Right lobe of liver (tissue), 4 donors: ENCODE measurements around the gene CACNA1E.

Experiments
- POLR2A ChIP-seq: fragments of 450-650 bp; IDR thresholded peaks from one replicate; pipeline ENCODE4 v1.6.1; 2017; ENCODE audit warnings: antibody characterized with exemption, mild to moderate bottlenecking
- TF ChIP-seq, protein P1 (sequence below), 4 donors: fragments of 200-600 bp in 3 of 4; fragments of 450-650 bp in 1 of 4; IDR thresholded peaks; one replicate each; pipeline versions ENCODE4 v1.5.1 to v1.8.0; 2016 to 2022; ENCODE audit warnings: antibody characterized with exemption in 4 of 4, mild to moderate bottlenecking in 2 of 4
- donor health status: DM: no; HTN: no; CAD: no.
- donor health status: DM: no; HTN: no; CAD: no.
- donor health status: DM: no; HTN: yes; CAD: no.

DNA sequence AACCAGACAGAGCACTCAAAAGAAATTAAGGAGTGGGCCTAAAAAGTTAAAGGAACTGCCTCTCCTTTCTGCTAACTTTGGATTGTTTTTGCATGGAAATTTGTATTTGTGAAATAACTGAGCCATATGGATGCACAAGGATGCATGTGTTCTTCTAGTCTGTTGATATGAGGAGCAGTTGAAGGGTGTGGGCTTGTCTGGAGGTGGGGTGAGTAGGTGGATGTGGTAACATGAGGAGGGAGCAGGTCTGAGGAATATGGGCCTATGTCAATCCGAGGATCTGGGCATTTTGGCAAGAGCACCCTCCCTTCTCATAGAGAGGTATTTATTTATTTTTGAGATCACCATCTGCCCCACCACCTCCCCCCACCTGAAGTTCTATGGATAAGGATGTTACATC is 13.4 kb downstream of the CACNA1E start:
- TF ChIP-seq, protein P1, sequence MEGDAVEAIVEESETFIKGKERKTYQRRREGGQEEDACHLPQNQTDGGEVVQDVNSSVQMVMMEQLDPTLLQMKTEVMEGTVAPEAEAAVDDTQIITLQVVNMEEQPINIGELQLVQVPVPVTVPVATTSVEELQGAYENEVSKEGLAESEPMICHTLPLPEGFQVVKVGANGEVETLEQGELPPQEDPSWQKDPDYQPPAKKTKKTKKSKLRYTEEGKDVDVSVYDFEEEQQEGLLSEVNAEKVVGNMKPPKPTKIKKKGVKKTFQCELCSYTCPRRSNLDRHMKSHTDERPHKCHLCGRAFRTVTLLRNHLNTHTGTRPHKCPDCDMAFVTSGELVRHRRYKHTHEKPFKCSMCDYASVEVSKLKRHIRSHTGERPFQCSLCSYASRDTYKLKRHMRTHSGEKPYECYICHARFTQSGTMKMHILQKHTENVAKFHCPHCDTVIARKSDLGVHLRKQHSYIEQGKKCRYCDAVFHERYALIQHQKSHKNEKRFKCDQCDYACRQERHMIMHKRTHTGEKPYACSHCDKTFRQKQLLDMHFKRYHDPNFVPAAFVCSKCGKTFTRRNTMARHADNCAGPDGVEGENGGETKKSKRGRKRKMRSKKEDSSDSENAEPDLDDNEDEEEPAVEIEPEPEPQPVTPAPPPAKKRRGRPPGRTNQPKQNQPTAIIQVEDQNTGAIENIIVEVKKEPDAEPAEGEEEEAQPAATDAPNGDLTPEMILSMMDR (IDR thresholded peaks at IDR 0.05) = no peak
- TF ChIP-seq POLR2A = no peak
